HCT116 (cell line): ENCODE data around the gene TBC1D23.
A peak's percentile ranks its signal among the peaks of the same experiment; 100 is the strongest.

Experiments
- SRF ChIP-seq: IDR thresholded peaks from 2 replicates; pipeline ENCODE4 v1.6.1; 2012; ENCODE audit warnings: low read depth
- ZFX ChIP-seq: fragments of 450-650 bp; IDR thresholded peaks from 2 replicates; pipeline ENCODE4 v1.6.1; 2017
- ZNF274 ChIP-seq: fragments of 200-500 bp; sonication (Bioruptor generic); IDR thresholded peaks from 2 replicates; pipeline ENCODE4 v1.6.1; 2014; ENCODE audit warnings: mild to moderate bottlenecking, low read depth, low read length, inconsistent platforms

DNA sequence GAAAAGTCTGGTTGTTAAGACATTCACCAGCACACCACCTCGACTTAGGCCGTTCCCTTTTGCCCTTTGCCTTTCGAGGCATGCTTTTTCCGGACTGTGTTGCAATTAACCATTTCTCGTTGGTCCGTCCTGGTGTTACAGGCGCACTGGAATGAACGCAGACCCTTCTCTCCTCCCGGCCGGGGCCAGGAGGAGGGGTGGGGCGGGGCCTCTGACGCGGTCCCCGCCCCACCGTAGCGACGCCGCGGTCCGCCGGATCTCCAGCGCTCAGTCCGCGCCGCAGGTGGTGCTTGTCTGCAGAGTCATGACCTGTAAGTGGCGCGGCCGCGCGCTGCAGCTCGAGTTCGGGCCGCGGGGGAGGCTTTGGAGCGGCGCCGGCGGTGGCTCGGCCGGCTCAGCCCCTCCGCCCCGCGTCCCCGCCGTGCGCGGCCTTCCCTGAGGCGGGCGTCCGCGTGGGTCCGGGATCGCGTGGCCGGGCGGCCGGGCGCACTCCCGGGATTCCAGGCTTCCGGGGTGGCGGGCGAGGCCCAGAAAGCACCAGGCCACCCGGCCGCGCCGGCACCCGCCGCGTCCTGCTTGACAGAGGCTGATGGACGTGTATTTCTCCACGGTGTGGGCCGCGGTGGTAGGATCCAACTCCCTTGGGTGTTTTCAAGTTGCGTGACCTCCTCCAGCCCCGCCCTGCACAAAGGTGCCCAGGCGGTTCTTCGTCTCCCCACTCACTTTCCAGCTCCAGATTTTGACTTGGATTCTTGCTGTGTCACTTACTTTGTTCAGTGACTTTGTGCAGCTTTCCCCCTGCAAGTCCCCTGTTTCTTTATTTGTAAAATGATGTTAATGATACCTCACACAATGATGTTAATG lies 73.9 kb downstream of the TBC1D23 start, which contains the start of gene NIT2:
- TF ChIP-seq ZFX, result peak; percentile 97
- no peak for TF ChIP-seq SRF
- no peak for TF ChIP-seq ZNF274
